GM21786 (cell line): Measurements from ENCODE around the gene WWTR1.

Experiments used
- ATAC-seq: cut with Tn5 transposase; IDR thresholded peaks from one replicate; pipeline ENCODE4 v1.9.1; 2021; ENCODE audit not compliant: unreplicated experiment

Gene WWTR1

GRCh38 chr3:149596134-149596770 is 61.6 kb downstream of the WWTR1 start:
- no peak for ATAC-seq

- ATAC-seq, result no peak
Observed at GRCh38 chr3:149593418-149594160, 64.2 kb downstream of the WWTR1 start.

GRCh38 chr3:149592758-149593240 is 65.0 kb downstream of the WWTR1 start:
- no peak for ATAC-seq

- no peak for ATAC-seq
Observed at GRCh38 chr3:149590691-149591441, 67.0 kb downstream of the WWTR1 start.

- no peak for ATAC-seq
Observed at GRCh38 chr3:149589332-149589731, 68.5 kb downstream of the WWTR1 start.

GRCh38 chr3:149588909-149589308 is 68.9 kb downstream of the WWTR1 start:
- ATAC-seq, result no peak

GRCh38 chr3:149587383-149587782 is 70.4 kb downstream of the WWTR1 start:
- ATAC-seq, result no peak

- ATAC-seq, result no peak
Observed at GRCh38 chr3:149586871-149587270, 71.0 kb downstream of the WWTR1 start.

GRCh38 chr3:149585401-149585726 is 72.5 kb downstream of the WWTR1 start:
- ATAC-seq, result peak; percentile 87

GRCh38 chr3:149583921-149584635 is 73.7 kb downstream of the WWTR1 start:
- ATAC-seq, result no peak

- no peak for ATAC-seq
Observed at GRCh38 chr3:149582395-149582794, 75.4 kb downstream of the WWTR1 start.

- no peak for ATAC-seq
Observed at GRCh38 chr3:149581681-149582370, 76.0 kb downstream of the WWTR1 start.

- ATAC-seq, result peak; percentile 27
Observed at GRCh38 chr3:149581248-149581647, 76.6 kb downstream of the WWTR1 start.

- ATAC-seq, result peak; percentile 36
Observed at GRCh38 chr3:149579838-149580542, 77.8 kb downstream of the WWTR1 start.

GRCh38 chr3:149579161-149579560 is 78.7 kb downstream of the WWTR1 start:
- no peak for ATAC-seq

- ATAC-seq, result no peak
Observed at GRCh38 chr3:149577801-149578200, 80.0 kb downstream of the WWTR1 start.

GRCh38 chr3:149575961-149576564 is 81.8 kb downstream of the WWTR1 start:
- peak; percentile 43 for ATAC-seq

GRCh38 chr3:149575213-149575960 is 82.4 kb downstream of the WWTR1 start:
- no peak for ATAC-seq
